ENCODE data around the gene TSLP. TPM values are rescaled to one million over a fixed set of nuclear protein-coding genes. Genes with fewer than 3 reads are reported as not detected.

TSLP gene
- total RNA-seq, 1 donor from 2014 or later, result 0.20 TPM

- no peaks in the 10 kb centered on the region for H3K27me3 Mint-ChIP-seq (ENCODE audit: low read depth)
- peaks cover 5% of the 10 kb centered on the region for H3K36me3 Mint-ChIP-seq (ENCODE audit: low read depth)
- TF ChIP-seq CTCF (IDR thresholded peaks at IDR 0.05), result no peak
- no peak overlapping the region for H3K4me3 Mint-ChIP-seq (ENCODE audit: unreplicated experiment)
- peaks cover 2% of the 10 kb centered on the region for H3K9me3 Mint-ChIP-seq (ENCODE audit: low read depth)
- H3K4me1 Mint-ChIP-seq (ENCODE audit: low read depth), result peaks cover 20% of the 10 kb centered on the region
- DNase-seq (ENCODE audit: low spot score), result no peak
- H3K27ac Mint-ChIP-seq (ENCODE audit: unreplicated experiment), result no peak overlapping the region
Observed at GRCh38 chr5:111095982-111096381, 24.5 kb downstream of the TSLP start.

- DNase-seq (ENCODE audit: low spot score), result no peak
- TF ChIP-seq CTCF (IDR thresholded peaks at IDR 0.05), result no peak
- no peak overlapping the region for H3K4me3 Mint-ChIP-seq (ENCODE audit: unreplicated experiment)
- H3K36me3 Mint-ChIP-seq (ENCODE audit: low read depth), result peaks cover 8% of the 10 kb centered on the region
- no peak overlapping the region for H3K27ac Mint-ChIP-seq (ENCODE audit: unreplicated experiment)
- peaks cover 2% of the 10 kb centered on the region for H3K4me1 Mint-ChIP-seq (ENCODE audit: low read depth)
- H3K9me3 Mint-ChIP-seq (ENCODE audit: low read depth), result no peaks in the 10 kb centered on the region
- no peaks in the 10 kb centered on the region for H3K27me3 Mint-ChIP-seq (ENCODE audit: low read depth)
Observed at GRCh38 chr5:111099058-111099778, 27.7 kb downstream of the TSLP start.

- H3K9me3 Mint-ChIP-seq (ENCODE audit: low read depth), result no peaks in the 10 kb centered on the region
Observed at GRCh38 chr5:111106320-111106948, 34.9 kb downstream of the TSLP start.

GRCh38 chr5:111107371-111107770 is 35.9 kb downstream of the TSLP start:
- Mint-ChIP-seq H3K27me3 (ENCODE audit: low read depth) (no peaks in the 10 kb centered on the region), H3K4me3 (ENCODE audit: unreplicated experiment) (no peak overlapping the region), H3K27ac (ENCODE audit: unreplicated experiment) (no peak overlapping the region), H3K4me1 (ENCODE audit: low read depth) (no peaks in the 10 kb centered on the region), H3K9me3 (ENCODE audit: low read depth) (no peaks in the 10 kb centered on the region), H3K36me3 (ENCODE audit: low read depth) (peaks cover 26% of the 10 kb centered on the region)
- no peak for TF ChIP-seq CTCF (IDR thresholded peaks at IDR 0.05)
- no peak for DNase-seq (ENCODE audit: low spot score)

More at GRCh38 chr5:111106320-111106948, 34.9 kb downstream of the TSLP start:
- Mint-ChIP-seq H3K27ac (ENCODE audit: unreplicated experiment) (no peak overlapping the region), H3K4me1 (ENCODE audit: low read depth) (no peaks in the 10 kb centered on the region), H3K27me3 (ENCODE audit: low read depth) (no peaks in the 10 kb centered on the region), H3K4me3 (ENCODE audit: unreplicated experiment) (no peak overlapping the region), H3K36me3 (ENCODE audit: low read depth) (peaks cover 26% of the 10 kb centered on the region)
- no peak for DNase-seq (ENCODE audit: low spot score)
- TF ChIP-seq CTCF (IDR thresholded peaks at IDR 0.05), result no peak

- Mint-ChIP-seq H3K4me3 (ENCODE audit: unreplicated experiment) (no peak overlapping the region), H3K27me3 (ENCODE audit: low read depth) (no peaks in the 10 kb centered on the region), H3K27ac (ENCODE audit: unreplicated experiment) (no peak overlapping the region), H3K36me3 (ENCODE audit: low read depth) (peaks cover 15% of the 10 kb centered on the region), H3K9me3 (ENCODE audit: low read depth) (no peaks in the 10 kb centered on the region), H3K4me1 (ENCODE audit: low read depth) (no peaks in the 10 kb centered on the region)
- no peak for DNase-seq (ENCODE audit: low spot score)
- TF ChIP-seq CTCF (IDR thresholded peaks at IDR 0.05), result no peak
Observed at GRCh38 chr5:111111956-111112355, 40.4 kb downstream of the TSLP start.
